Neural progenitor cell (in vitro differentiated cells): ENCODE data around the gene ANO2.

Source experiments
- CTCF ChIP-seq: fragments of 200-600 bp; sonication (generic); IDR thresholded peaks from 2 replicates; pipeline ENCODE4 v1.5.1; 2017; ENCODE audit warnings: antibody characterized with exemption, mild to moderate bottlenecking
- EZH2 ChIP-seq: fragments of 200-600 bp; sonication (generic); IDR thresholded peaks from 2 replicates; pipeline ENCODE4 v1.6.1; 2017; ENCODE audit warnings: antibody characterized with exemption, mild to moderate bottlenecking, moderate library complexity

DNA sequence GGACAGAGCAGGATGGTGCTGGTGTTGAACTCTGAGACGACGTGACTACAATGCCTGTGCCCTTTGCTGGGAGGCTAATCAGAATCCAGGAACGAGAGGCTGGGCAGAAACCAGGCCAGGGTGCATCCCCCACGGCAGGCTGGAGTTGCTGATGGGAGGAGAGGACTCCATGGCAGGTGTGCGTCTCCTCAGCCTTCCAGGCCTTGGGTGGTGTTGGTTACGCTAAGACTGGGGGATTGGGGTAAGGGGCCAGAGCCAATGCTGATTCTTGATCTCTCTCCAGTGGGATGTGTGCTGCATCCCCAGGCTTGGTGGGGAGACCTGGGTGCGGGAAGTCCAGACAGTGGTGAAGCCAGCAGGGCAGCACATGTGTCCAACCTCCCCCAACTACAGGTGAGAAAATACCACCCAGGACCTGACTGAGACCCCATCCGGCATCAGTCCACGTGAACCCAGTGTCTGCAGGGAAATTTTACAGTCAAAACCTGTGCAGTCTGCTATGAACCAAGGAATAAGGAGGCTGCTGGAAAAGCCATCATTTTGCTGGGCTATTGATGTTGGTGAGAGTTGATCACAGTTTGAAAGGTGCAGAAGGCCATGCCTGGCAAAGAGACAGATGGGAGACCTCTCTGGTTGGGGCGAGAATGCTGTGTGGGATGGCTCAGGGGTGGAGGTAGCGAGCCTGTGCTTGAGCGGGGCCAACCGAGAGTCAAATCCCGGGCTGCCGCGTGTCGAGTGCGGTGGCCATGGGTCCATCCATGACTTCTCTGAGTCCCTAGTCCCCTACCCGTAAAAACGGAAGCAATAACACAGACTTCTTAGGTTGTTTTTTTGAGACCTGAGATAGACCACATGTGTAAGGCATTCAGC, 423.4 kb downstream of the ANO2 start:
- TF ChIP-seq EZH2: no peak
- no peak for TF ChIP-seq CTCF
